Measurements from ENCODE around the gene ZNF605.
"Not testable (repeated sequence)": the region's sequence is repeated elsewhere in the genome, so short reads cannot be mapped to it uniquely, and the experiment has no call there.

Gene ZNF605

DNA sequence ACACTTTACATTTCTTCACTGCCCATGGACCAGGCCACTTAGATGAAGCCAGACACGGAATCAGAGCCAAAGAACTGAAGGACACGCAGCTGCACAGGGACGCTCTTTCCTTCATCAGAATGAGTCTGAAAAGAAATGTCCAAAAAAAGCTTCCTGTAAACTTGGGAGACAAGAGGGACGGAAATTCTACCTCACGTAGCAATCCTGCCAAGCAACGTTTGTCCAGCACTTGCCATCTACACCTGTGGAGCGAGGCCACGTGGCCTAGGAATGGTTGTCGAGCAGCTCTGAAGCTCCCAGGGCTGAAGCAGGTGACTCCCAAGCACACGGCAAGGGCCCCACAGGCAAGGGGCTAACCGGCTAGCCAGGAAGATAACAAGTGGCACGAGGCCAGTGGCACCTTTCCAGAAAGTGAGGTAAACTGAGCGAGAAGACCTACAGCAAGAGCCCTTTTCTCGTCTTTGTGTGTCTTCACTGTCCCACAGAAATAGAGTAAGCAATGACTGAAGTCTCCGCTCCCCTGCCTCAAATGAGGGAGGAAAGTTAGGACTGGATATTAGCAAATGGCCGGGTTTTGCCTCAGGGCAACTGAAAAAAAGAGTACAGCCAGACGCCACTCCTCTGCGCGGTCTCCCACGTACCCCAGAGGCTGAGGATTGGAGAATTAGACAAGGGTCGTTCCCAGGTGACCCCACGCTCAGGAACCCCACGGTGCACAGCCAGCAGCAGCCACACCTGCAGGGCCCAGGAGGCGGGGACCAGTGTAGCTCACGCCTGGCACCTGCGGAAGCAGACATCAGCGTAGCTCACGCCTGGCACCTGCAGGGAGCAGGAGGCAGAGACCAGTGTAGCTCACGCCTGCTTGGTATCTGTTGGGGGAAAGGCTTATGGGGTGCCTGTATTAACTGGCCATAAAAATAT, 7.7 kb downstream of the ZNF605 start:
- DNase-seq: no peak

DNA sequence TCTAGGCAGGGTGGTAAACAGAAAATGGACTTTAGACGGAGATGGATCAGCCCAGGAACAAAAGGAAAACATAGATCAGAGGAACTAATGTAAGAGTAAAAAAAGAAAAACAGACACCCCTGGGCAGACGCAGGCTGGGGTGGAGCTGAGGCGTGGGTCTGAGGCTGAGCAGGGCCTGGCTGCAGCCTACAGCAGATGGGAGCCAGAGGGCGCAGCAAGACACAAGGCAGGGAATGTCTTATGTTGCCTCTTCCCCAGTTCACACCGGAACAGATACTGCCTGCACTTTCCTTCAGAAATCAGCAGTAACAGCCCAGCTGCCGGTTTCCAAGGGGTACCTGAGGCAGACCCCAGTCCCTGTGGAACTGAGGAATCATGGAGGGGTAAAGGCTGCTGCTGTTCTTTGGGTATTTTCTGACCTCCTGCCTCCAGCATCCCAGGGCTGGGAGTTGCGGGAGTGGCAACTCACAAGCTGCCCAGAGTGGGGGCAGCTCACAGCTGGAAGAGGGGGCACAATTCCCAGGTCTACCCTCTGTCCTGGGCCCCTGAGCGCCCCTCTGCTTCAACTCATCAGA, 9.8 kb downstream of the ZNF605 start:
- no peak for DNase-seq

DNA sequence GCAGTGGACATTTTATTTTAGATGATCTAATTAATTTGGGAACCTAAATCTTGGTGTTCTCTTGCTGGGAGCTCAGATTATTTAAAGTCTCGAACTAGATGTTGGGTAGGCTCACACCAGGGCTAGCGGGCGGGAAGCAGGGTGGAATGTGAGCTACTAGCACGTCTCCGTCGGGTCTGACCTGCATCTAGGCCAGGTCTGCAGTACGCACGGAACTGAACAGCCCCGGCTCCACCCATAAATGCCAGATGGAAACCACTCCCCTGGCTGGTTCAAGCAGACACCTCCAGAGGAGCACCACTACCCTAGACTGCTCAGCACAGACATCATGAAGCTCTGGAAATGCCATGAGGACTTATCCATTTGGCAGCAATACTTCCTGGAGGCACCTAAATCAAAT, 10.3 kb downstream of the ZNF605 start:
- no peak for DNase-seq

DNA sequence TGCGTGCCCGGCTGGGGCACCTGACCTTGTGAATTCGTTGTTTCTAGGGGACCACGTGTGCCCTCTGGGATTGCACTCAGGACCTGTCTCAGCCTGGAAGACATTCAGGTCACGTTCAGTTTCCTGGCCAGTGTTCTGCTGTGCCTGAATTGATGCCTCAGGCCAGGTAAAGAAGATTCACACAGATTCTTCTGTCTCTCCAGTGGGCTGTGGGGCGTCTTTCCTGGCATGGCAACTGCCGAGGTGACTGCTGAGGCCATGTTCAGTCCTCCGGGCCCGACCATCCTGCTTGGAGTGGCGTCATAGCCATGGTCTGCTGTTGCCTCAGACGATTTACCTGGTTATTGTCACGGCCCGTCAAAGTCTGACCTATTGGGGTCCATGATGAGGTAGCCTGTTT, 13.5 kb downstream of the ZNF605 start:
- DNase-seq: no peak

DNA sequence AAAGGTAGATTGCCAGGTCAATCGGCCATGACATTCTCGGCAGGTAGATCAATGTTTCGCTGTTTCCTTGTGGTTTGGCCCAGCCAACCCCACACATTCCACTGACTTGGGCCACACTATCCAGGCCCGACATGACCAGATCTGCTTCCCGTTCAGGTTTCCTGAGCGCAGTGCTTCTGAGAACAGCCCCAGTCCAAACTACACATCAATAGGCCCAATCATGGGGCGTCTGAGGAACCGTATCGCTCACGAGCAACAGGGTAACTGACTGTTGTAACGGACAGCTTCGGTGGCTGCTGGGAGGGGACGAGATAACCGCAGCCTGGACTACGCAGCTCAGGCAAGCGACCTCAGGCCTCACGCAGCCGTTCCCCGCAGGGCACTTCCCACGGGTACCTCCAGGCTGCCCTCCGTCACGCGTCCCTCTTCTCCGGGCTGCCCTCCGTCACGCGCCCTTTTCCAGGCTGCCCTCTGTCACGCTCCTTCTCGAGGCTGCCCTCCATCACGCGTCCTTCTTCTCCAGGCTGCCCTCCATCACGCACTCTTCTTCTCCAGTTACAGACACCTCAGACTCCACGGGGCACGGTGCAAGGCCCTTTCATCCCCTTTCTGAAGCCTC, 14.7 kb downstream of the ZNF605 start:
- DNase-seq: no peak

DNA sequence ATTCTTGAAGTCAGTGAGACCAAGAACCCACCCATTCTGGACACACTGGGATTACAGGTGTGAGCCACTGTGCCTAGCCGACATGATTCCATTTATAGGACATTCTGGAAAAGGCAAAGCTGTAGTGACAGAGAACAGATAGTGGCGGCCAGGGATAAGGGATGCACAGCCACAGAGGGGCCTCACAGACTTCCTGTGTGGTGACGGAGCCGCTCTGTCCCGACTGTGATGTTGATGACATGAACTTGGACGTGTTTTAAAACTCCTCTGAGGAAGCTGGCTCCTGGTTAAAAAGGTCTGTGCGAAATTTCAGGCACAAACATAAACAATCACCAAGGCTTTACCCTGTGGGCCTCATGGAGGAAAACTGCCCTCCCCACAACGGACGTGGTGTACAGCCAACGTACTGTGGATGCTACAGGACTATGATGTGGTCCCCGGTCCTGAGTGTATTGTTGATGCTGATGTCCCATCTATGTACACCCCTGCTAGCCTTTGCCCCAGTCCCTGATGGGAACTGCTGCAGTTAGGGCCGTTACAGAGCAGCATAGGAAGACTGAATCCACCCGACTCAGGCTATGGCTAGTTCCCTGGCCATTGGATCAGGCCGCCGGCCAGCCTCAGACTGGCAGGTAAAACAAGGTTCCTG, 15.9 kb downstream of the ZNF605 start:
- no peak for DNase-seq

DNA sequence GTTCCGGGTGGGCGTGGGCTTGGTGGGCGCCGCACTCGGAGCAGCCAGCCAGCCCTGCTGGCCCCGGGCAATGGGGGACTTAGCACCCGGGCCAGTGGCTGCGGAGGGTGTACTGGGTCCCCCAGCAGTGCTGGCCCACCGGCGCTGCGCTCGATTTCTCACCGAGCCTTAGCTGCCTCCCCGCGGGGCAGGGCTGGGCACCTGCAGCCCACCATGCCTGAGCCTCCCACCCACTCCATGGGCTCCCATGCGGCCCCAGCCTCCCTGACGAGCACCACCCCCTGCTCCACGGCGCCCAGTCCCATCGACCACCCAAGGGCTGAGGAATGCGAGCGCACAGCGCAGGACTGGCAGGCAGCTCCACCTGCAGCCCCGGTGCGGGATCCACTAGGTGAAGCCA, 17.3 kb downstream of the ZNF605 start:
- DNase-seq: not testable (repeated sequence)

DNA sequence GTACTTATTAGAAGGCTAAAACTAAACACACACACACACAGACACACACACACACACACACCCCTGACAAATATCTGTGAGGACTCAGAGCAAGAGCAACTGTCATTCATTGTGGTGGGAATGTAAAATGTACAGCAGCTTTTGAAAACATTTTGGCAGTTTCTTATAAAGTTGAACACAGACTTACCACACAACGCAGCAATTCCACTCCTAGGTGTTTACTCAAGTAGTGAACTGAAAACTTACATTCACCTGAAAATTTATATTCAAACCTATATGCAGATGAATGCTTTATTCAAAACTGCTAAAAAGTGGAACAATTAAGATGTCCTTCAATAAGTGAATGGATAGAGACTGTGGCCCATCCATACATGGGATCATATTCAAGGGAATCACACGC, 18.6 kb downstream of the ZNF605 start:
- DNase-seq: no peak

DNA sequence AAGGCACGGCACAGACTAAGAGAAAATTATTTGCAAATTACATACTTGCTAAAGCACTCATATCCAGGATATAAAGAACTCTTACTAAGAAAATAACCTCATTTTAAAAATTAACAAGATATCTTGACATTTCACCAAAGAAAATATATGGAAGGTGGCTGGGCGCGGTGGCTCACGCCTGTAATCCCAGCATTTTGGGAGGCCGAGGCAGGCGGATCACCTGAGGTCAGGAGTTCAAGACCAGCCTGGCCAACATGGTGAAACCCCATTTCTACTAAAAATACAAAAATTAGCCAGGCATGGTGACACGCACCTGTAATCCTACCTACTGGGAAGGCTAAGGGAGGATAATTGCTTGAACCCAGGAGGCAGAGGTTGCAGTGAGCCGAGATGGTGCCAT, 19.2 kb downstream of the ZNF605 start:
- not testable (repeated sequence) for DNase-seq

DNA sequence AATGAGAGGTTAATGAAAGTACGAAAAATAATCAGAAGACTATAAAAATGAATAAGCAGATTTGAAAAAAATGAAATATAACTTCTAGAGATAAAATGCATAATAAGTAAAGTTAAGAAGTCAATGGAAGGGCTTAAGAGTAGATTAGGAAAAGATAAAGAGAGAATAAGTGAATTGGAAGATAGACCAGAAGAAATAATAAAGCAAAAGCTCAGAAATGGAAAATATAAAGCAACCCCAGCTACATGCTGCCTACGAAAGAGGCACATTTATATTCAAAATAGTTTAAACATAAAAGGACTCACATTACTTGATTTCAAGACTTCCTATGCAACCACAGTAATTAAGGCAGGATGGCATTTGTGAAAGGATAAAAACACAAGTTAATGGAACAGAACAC, 19.9 kb downstream of the ZNF605 start:
- DNase-seq: no peak

DNA sequence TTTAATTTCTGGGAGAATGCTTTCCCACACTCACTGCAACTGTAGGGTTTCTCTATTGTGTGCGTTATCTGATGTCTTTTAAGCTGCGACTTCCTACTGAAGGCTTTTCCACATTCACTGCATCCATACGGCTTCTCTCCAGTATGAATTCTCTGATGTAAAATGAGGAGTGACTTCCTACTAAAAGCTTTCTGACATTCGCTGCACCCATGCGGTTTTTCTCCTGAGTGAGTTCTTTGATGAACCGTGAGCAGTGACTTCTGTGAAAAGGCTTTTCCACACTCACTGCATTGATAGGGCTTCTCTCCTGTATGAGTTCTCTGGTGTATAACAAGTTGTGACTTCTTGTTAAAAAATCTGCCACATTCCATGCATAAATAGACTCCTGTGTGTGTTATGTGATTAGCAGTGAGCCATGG, 29.7 kb downstream of the ZNF605 start:
- DNase-seq: no peak

DNA sequence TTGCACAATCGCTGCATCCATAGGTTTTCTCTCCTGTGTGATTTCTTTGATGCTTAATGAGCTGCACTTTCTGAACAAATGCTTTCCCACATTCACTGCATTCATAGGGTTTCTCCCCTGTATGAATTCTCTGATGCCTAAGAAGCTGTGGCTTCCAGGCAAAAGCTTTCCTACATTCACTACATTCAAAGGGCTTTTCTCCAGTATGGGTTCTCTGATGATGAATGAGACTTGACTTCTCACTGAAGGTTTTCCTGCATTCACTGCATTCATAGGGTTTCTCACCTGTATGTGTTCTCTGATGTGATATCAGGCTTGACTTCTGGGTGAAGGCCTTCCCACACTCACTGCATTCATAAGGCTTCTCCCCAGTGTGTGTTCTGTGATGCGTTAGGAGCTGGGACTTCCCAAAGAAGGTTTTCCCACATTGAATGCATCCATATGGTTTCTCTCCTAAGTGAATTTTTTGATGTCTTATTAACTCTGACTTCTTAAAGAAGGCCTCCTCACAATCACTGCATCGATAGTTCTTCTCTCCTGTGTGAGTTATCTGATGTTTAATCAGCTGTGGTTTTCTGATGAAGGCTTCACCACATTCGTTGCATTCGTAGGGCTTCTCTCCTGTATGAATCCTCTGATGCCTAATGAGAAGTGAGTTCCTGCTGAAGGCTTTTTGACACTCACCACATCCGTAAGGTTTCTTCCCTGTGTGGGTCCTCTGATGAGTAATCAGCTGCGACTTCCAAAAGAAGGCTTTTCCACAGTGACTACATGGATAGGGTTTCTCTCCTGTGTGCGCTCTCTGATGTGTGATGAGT, 30.3 kb downstream of the ZNF605 start:
- no peak for DNase-seq

DNA sequence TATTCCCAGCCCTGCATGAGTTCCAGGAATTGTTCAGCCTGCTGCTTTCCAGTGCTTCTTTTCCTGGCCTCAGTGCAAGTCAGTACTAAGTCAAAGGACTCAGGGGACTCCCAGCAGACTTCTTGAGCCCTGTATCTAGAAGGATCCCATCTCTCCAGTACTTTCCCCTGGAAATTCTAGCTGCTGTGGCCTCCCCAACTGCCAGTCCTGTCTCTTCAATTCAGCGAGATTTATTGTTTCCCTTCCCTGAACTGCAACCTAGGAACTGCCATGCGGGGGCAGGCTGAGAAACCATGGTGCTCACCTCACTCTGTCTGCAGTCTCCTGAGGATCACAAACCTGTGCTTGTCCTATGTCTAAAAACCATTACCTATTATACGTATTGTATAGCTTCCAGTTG, 31.8 kb downstream of the ZNF605 start:
- DNase-seq: no peak

DNA sequence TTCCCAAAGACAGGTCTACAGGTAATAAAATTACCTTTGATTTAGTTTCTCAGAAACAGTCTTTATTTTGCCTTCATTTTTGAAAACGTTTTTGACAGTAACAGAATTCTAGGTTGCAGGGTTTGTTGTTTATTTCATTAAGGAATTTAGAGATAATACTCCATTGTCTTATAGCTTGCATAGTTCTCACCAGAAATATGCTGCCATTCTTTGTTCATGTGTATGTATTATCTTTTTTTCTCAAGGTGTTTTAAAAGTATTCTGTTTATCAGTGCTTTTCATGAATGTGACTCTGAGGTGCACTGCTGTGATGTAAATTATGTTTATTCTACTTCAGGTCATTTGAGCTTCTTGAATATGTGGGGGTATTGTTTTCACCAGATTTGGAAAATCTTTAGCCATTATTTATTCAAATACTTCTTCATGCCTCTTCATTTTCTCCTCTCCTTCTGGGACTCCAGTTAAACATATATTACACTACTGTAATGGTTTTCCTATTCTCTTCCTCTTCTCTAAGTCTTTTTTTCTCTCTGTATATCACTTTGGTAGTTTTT, 32.7 kb downstream of the ZNF605 start:
- no peak for DNase-seq

DNA sequence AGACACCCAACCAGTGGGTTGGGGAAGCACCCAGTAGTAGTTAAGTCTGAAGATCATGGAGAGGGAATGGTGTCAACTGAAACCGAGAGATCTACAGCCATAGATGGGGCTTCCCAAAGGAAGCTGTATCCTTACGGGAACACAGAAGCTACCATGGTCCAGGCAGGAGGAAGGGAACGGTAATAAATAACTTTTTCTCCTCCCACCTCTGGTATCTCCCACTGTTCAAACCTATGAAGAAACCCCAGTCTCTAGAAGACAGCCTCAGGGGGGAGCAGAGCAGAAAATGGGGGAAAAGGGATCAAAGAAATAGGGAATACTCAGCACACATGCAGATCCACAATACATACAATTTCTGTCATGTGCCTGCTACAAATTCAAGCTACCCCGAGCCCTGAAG, 33.4 kb downstream of the ZNF605 start:
- no peak for DNase-seq

DNA sequence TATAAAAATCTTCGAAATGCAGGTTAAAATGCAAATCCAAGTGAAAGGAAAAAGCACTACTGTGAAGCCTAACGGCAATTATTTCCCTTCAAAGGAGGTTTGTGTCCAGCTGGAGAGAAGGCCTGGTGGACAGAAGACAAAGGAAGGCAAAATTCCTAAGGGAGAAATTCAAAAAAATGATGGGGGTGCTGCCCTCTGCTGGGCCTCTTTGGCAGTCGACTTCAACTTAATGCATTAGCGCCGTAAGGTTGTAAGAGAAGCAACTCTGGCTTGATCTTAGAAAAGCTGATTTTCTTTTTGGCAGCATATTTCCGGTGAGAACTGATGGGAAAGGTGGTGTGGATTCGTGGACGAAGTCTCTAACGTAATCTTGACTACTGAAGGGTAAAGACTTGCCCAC, 34.4 kb downstream of the ZNF605 start:
- no peak for DNase-seq

DNA sequence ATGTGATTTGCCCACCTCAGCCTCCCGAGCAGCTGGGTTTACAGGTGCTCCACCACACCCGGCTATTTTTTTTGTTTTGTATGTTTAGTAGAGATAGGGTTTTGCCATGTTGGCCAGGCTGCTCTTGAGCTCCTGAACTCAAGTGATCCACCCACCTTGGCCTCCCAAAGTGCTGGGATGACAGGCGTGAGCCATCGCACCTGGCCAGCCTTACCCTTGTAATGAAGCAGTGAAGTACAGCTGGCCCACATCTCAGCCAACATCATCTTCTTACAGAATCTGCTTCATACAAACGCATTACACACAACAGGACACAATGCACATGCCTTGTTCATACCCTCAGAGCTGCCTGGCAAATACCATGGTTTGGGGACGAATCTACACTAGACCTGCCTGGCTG, 37.4 kb downstream of the ZNF605 start:
- no peak for DNase-seq

DNA sequence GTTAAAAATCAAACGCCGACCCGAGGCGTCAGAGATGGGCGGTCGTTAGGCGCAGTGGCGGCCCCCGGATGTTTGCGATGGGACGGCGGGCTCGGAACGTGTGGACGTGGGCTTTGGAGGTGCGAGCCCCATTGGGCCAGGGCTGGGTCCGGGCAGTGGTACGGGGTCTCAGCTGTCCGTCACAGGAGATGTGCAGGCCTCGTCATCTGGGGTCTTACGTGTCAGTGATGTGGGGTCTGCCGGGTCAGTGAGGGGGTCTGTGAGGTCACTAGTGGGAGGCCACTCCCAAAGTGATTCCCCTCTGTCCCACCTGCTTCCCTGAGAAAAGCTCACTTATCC, 47.1 kb downstream of the ZNF605 start:
- no peak for DNase-seq

DNA sequence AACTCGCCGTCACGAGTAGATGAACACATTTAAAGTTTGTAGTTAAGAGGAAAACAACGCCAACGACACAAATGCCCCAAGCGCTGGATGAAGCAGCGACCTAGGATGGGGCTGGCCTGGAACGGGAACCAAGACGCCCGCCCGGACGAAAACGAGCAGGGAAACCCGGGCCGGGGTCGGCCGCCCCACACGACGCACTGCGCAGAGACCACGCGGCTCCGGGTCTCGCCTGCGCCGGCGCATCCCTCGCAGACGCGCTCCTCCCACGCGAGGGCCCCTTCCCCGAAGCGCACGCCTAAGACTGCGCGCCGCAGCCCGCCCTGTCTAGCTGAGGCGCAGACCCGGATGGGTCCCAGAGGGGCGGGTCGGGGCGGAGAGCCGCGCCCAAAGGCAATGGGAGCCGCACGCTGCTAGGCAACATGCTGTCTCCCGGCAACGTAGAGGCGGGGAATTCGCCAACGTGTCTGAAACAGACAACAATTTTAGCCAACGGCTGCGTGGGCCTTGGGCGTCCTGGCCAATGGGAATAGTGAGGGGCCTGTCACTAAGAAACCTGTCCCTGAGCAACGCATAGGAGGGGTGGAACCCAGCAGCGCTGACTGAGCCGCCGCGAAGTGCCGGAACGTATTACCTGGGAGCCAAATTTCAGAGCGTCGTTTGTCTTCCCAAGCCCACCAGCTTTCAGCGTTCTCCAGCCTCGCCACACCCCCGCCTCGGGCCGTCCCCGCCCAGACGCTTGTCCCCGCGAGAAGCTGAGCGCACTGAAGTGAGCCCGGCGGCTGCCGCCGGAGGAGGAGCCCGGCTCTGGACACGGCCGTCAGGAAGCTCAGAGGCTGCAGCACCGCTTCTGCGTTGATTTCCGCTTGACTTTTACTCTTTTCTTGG, 47.7 kb downstream of the ZNF605 start:
- DNase-seq: peak; percentile 96

DNA sequence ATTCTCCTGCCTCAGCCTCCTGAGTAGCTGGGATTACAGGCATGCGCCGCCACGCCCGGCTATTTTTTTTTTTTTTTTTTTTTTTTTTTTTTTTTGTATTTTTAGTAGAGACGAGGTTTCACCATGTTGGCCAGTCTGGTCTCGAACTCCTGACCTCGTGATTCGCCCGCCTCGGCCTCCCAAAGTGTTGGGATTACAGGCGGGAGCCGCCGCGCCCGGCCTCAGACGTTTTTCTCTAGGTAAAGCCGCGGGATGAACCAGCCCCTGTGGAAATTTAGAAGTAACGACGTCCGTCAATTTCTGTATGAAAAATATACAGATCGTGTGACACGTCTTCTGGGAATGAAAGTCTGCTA, 48.3 kb downstream of the ZNF605 start:
- DNase-seq: not testable (repeated sequence)

DNA sequence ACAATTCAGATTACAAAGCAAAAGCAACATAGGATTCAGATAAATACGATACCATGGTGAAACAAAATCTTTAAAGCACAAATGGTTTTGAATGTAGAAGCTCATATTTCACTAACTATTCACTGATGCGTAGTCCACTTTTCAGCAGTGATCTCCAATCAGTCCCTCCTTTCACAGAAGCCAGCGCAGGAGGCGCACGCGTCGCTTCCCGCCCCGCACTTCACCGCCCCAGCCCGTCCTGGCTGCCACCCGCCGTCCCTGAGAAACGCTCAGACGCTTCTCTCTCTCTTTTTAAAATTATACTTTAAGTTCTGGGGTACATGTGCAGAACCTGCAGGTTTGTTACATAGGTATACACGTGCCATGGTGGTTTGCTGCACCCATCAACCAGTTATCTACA, 48.9 kb downstream of the ZNF605 start:
- DNase-seq: no peak
